D721Med (cell line): Measurements from ENCODE around the gene AXIN1.

ENCODE experiments used
- DNase-seq: peaks from one replicate; pipeline ENCODE4 v3.0.0; 2011; ENCODE audit warnings: low spot score; ENCODE audit not compliant: insufficient read length
- FAIRE-seq: peaks from 2 replicates; lab custom pipeline; 2011; peaks lifted over from hg19 to GRCh38; lab: Jason Lieb, UNC
- TF ChIP-seq, protein P1 (sequence below): IDR thresholded peaks from 2 replicates; pipeline ENCODE4 v1.5.1; 2012; ENCODE audit warnings: mild to moderate bottlenecking, control low read depth; ENCODE audit not compliant: insufficient read depth; ENCODE audit errors: missing control alignments

AXIN1 gene

DNA sequence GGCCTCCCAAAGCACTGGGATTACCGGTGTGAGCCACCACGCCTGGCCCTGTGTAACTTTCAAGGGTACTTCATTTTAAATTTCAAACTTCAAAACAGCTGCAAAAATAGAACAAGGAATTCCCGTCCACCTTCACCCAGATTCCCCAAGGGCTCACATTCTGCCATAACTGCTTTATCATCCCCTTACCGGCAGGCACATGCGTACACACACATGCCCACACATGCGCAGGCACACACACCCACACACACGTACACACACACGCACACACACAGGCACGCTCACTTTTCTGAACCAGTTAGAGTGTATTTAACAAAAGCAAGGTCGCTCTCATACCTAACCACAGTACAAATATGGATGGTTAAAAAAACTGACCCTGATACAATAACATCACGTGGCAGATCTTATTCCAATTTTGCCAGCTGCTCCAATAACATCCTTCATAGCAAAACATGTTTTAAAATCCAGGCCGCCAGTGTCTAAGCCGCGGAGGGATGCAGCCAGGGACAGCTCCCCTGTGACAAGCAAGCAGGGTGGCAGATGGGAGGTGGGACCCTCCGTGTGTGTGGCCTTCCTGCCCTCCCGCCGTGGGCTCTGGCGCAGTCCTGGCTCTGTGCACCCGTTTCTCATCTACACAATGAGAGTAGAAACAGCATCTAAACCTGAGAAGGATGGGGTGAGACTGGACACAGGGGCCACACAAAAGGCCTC lies 46.5 kb downstream of the AXIN1 start:
- FAIRE-seq (no peak), DNase-seq (no peak)
- TF ChIP-seq, protein P1, sequence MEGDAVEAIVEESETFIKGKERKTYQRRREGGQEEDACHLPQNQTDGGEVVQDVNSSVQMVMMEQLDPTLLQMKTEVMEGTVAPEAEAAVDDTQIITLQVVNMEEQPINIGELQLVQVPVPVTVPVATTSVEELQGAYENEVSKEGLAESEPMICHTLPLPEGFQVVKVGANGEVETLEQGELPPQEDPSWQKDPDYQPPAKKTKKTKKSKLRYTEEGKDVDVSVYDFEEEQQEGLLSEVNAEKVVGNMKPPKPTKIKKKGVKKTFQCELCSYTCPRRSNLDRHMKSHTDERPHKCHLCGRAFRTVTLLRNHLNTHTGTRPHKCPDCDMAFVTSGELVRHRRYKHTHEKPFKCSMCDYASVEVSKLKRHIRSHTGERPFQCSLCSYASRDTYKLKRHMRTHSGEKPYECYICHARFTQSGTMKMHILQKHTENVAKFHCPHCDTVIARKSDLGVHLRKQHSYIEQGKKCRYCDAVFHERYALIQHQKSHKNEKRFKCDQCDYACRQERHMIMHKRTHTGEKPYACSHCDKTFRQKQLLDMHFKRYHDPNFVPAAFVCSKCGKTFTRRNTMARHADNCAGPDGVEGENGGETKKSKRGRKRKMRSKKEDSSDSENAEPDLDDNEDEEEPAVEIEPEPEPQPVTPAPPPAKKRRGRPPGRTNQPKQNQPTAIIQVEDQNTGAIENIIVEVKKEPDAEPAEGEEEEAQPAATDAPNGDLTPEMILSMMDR, result no peak

GRCh38 chr16:303760-304505 lies 48.6 kb downstream of the AXIN1 start:
- DNase-seq (no peak), FAIRE-seq (no peak)
- TF ChIP-seq, protein P1, result peak; percentile 1

- TF ChIP-seq, protein P1, result no peak
- FAIRE-seq, result no peak
- no peak for DNase-seq
Measured at GRCh38 chr16:301950-302349, 50.6 kb downstream of the AXIN1 start.

DNA sequence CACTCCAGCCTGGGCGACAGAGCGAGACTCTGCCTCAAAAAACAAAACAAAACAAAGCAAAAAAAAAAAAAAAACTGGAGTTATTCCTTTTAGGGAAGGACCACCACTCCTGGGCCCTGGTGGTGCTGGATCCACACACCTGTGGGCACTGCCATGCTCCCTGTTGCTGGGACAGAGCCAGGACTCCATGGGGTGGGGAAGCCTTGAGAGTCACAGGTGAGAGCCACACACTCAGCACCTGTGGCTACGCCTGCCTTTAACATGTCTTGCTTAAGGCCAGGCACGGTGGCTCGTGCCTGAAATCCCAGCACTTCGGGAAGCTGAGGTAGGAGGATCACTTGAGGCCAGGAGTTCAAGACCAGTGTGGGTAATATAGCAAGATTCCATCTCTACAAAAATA lies 51.3 kb downstream of the AXIN1 start:
- TF ChIP-seq, protein P1, result no peak
- FAIRE-seq (no peak), DNase-seq (no peak)

DNA sequence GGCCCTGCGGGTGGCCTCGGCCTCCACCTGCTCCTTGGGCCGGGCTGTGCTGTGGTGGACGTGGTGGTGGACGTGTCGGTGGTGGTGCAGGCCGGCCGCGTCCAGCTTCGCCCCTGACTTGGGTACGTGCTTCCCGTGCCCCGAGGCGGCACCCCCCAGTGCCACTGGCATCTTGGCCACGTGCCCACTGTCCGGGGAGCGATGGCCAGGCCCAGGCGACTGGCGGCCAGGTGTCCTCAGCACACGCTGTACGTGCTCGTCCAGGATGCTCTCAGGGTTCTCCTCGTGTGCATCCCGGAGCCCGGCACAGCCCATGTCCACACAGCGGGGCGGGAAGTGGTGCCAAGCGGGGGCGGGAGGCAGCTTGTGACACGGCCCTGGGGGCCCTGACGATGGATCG lies 54.7 kb downstream of the AXIN1 start:
- DNase-seq (no peak), FAIRE-seq (no peak)
- TF ChIP-seq, protein P1, result no peak

- TF ChIP-seq, protein P1, result no peak
- FAIRE-seq (no peak), DNase-seq (no peak)
Measured at GRCh38 chr16:296806-297510, 55.6 kb downstream of the AXIN1 start.
